Measurements from ENCODE around the gene GOLGB1.

The GOLGB1 gene

DNA sequence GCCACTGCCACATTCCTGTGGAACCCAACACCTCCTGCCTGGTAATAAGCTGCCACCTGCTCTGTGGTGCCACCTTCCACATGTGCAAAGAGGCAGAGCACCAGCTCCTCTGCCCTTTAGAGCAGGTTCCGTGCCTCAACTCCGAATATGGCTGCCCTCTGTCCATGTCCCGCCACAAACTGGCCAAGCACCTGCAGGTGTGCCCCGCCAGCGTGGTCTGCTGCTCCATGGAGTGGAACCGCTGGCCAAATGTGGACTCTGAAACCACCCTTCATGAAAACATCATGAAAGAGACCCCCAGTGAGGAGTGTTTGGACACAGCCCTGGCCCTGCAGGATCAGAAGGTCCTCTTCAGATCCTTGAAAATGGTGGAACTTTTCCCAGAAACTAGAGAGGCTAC is 128.1 kb downstream of the GOLGB1 start:
- TF ChIP-seq, protein P1, sequence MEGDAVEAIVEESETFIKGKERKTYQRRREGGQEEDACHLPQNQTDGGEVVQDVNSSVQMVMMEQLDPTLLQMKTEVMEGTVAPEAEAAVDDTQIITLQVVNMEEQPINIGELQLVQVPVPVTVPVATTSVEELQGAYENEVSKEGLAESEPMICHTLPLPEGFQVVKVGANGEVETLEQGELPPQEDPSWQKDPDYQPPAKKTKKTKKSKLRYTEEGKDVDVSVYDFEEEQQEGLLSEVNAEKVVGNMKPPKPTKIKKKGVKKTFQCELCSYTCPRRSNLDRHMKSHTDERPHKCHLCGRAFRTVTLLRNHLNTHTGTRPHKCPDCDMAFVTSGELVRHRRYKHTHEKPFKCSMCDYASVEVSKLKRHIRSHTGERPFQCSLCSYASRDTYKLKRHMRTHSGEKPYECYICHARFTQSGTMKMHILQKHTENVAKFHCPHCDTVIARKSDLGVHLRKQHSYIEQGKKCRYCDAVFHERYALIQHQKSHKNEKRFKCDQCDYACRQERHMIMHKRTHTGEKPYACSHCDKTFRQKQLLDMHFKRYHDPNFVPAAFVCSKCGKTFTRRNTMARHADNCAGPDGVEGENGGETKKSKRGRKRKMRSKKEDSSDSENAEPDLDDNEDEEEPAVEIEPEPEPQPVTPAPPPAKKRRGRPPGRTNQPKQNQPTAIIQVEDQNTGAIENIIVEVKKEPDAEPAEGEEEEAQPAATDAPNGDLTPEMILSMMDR (IDR thresholded peaks at IDR 0.05; ENCODE audit: control extremely low read depth, extremely low read depth, low read depth, missing control alignments): no peak
- ChIA-PET CTCF (no interaction called here), POLR2A (interaction anchor here (0.6 kb wide), 1 partner anchor 106 kb away, joined by 5 read pairs; no protein-coding TSS in a partner anchor)
- no peak for DNase-seq (ENCODE audit: extremely low spot score)

DNA sequence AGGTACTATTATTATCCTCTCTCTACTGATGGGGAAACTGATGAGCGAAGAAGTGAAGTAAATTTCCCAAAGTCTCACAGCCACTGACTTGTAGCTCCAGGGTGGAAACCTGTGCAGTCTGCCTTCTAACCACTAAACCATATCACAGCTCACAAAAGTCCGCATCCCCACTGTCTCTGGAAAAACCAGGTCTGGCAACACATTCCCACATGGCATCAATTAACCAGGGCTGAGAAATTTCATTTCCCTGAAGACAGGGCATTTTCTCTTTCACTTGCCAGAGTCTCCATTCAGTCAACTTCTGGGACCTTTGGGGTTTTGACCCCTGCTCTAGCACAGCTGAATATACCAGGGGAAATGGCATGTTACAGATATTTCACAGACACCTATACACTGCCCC is 129.8 kb downstream of the GOLGB1 start:
- TF ChIP-seq, protein P1 (IDR thresholded peaks at IDR 0.05; ENCODE audit: control extremely low read depth, extremely low read depth, low read depth, missing control alignments): no peak
- DNase-seq (ENCODE audit: extremely low spot score): no peak
- POLR2A ChIA-PET: no interaction called here
- CTCF ChIA-PET: interaction anchor here (1.3 to 1.4 kb wide), 2 partner anchors 12 to 20 kb away, joined by 3 read pairs; no protein-coding TSS in a partner anchor

Measured in GM10248 (cell line).